ENCODE data around the gene OGFOD3. TPM values are rescaled to one million over a fixed set of nuclear protein-coding genes. Genes with fewer than 3 reads are reported as not detected.

Gene OGFOD3
- total RNA-seq, 1 donor from 2014 or later: 31.9 TPM

Other genes with a start within 250 kb of the OGFOD3 start
- gene CCDC57, start 205.7 kb downstream of the OGFOD3 start, total RNA-seq: 108 TPM
- gene SLC16A3, start 189.5 kb downstream of the OGFOD3 start, total RNA-seq: 44.2 TPM
- 170 TPM for gene CSNK1D, start 144.9 kb downstream of the OGFOD3 start, total RNA-seq
- 3.4 TPM for gene CD7, start 101.0 kb downstream of the OGFOD3 start, total RNA-seq
- gene SECTM1, start 84.8 kb downstream of the OGFOD3 start, total RNA-seq: 12.6 TPM
- not detected for gene TEX19, start 59.3 kb downstream of the OGFOD3 start, total RNA-seq
- gene UTS2R, start 46.8 kb downstream of the OGFOD3 start, total RNA-seq: not detected
- gene HEXD, start 239 bp downstream of the OGFOD3 start, total RNA-seq: 44.5 TPM
- 98.0 TPM for gene CYBC1, start 32.2 kb upstream of the OGFOD3 start, total RNA-seq
- gene NARF, start 40.2 kb upstream of the OGFOD3 start, total RNA-seq: 48.2 TPM
- 67.2 TPM for gene FOXK2, start 101.1 kb upstream of the OGFOD3 start, total RNA-seq
- gene WDR45B, start 229.9 kb upstream of the OGFOD3 start, total RNA-seq: 96.0 TPM

All from ureter (tissue), 1 donor.